Putamen (tissue), 1 donor: ENCODE results near the gene PBX1.

Experiments used
- DNase-seq: peaks from one replicate; pipeline ENCODE4 v3.0.0-alpha.2; 2016; ENCODE audit warnings: low spot score

Gene PBX1

DNA sequence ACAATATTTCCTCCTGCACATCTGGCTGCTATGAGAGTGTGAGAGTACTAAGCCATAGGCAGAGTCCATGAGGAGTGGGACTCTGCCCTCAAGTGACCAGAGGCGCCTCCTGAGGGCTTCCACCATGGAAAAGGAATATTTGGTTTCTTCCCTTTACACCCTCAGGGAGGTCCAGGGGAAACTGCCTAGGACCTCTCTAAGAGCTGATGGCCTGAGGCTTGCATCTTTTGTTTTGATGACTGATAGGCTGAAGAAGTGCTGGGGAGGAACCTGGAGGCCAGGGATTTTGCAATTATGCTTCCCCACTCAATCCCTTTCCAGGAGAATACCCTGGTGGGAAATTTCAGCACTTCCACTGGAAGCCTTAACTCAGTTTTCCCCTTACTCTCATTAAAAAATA lies 111.0 kb downstream of the PBX1 start:
- no peak for DNase-seq

DNA sequence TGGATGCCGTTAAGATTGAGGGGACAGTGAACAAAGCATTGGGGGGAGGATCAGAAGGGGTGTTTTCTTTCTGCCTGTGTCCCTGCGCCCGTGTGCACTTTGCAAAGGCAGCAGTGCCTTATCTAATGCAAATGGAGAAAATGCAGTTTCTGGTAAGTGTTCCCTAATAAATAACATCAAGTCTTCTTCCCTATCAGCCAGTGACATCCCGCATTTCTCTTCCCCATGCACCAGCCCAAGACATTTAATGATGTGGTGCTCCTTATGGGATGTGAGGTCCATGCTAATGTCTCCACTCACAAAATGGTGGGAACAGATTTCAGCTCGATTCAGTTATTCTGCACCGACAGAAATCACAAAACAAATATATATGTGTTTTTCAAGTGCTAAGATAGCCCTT lies 111.8 kb downstream of the PBX1 start:
- DNase-seq, result no peak

DNA sequence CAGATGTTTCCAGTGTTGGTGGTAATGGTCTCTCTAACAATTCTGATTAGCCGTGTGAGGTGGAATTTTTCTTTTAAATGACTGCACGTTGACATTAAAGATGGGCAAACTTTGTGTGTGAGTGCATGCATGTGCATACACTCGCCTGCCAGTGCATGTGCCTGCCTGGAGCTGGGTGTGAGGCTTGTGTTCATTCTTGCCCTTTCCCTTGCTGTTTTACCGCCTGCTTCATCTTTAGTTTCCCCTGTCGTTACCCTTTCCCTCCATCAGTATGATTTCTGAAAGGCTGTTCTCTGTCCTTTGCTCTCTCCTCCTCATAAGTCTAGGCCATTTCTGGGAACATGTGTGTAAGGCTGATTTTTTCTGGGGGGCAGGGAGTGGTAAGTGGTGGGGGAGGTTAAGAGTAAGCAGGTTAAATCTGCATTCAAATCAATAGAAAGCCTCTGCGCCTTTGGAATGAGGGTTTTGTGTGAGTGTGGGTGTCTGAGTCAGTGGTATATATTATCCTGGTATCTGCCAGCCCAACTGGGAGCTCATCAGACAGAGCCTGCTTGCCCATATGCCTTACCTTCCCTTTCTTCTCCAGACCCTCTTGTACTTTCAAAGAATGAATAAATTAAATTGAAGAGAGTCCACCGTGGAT lies 112.5 kb downstream of the PBX1 start:
- no peak for DNase-seq

DNA sequence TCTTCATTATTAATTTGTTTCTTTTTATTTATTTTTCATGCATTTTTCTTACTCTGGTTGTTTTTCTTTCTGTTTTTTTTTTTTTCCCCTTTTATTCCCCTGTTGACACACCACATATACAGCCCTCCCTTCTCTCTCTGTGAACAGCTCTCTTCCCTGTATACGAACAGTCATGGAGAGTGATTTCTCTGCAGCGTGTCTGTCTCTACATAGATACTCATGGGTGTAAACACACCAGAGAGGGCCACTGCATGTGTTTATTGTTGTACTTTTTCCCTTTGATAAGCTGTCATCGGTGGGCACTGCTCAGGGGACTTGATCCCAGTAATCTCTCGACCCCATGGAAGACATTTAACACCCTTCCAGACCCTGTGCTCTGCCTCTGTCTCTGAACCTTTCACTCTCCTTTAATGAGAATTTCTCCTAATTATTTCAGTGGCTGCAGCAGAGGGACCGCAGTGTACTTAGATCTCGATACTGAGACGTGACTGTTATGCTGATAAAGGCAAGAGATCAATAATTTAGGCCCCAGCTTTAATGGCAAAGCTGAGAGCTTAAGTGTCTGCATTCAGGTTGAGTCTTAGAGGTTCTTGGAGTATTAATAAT lies 113.1 kb downstream of the PBX1 start:
- no peak for DNase-seq

DNA sequence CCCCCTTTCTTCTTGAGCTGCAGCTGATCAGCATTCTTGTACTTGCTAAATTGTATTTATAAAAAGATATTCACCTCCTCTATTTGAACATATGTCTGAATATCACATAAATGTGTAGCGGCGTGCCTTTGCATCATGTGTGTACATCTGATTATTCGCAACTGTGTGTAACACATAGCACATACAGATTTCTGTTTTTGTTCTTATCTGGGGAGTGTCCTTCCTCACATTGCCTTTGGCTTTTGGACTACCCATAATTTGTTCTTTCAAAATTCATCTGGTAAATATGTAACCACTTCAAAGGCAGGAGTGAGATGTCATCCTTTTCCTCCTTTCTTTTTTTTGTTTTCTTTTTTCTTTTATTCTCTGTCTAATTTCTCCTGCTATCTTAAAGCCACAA lies 113.6 kb downstream of the PBX1 start:
- no peak for DNase-seq

DNA sequence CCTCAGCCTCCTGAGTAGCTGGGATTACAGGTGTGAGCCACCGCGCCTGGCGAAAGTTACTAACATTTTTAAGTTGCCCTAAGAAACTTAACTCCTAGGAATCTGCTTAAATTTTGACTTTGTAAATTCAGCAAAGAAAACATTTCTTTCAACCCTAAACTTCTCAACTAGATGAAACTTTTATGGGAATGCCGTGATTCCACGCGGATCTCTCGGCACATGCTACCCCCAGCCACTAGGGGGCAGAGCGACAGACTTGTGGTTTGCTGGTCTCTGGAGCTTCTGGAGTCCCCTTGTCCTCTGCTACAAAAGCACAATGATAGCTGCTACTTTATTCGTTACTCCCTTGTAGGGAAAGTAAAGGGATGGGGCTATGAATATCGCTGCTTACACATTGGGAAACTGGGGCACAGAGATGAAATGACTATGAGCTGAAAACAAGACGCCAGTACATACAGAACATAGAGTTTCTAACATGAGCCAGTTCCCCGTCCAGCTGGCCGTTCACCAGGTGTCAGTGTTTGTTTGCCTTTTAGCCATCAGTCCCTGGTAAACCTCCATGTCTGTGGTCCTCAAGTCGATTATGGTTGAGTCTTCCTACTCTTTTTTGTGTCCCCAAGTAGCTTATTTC lies 114.7 kb downstream of the PBX1 start:
- no peak for DNase-seq

DNA sequence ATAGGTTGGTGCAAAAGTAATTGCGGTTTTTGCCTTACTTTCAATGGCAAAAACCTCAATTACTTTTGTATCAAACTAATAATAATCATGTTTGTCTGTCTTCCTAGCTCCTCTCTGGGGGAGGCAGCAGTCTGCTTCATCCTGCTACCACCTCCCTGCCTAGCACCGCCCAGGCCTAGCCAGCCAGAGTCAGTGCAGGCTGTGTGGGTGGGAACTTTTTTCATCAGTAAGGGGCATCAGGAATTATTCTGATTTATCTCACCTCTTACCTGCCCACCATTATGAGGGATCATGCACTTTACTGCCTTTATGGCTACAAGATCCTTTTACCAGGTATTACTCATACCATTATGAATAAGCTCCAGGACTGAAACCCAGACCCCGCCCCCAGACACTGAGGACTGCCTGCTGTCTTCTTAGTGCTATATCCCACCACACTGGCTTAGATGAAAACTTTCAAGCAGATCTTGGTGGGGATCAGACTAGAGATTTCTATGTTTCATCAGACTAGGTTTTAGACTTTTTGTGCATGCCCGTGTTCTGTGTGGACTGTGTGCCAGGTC lies 116.4 kb downstream of the PBX1 start:
- DNase-seq, result no peak

DNA sequence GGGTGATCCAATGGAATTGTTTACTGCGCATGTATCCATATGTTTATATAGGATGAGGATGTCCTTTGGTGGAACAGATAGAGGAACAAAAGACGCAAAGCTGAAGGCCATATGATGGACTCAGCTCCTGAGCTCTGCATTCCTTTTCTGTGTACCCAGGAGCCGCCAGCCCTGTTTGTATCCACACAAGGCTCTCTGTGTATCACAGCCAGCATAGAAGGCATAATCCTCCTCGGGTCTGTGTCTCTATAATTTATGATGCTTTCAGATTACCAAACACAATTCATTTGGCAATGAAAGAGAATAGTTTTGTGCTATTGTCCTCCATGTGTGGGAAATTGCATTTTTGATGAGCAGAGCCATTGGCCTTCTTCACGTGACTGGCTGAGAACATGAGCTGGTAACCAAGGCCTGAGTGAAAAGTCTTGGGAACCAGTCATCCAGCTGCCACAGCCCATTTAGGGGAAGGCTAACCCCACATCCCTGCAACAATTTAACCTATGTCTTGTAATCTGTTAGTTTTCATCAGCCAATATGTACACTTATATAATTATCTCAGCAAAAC lies 119.2 kb downstream of the PBX1 start:
- no peak for DNase-seq

DNA sequence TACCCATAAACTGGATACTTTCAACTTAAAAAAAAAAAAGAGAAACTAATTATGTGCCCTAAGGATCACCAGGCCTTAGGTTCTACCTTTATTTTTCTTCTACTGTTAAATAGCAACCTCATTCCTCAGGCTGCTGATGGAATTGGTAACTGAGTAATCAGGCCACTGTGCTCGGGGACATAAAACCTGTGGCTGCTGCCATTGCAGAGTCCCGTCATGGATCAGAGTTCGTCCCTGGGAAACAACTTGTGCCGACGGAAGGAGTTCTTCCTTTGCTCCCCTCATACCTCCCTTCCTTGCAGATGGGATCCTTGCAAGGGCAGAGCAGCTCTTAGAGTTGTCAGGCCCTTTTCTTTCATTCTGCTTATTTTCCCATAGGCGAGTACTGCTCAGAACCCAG lies 123.6 kb downstream of the PBX1 start:
- DNase-seq, result no peak

DNA sequence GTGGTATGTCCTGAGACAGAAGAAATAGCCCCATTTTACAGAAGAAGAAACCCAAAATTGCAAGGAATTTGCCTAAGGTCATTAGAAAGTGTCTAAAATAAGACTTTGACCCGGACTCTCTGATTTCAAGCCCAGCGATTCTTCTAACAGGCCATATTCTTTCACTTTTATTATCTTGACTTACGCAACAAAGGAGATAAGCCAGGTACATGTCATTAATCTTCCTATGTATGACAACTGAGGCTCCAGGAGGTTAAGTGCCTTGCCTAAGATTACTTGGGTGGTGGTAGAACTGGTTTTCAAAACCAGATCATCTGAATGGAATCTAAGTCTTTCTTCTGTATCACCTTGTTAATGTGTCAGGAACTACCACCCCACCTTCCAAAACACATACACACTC lies 124.3 kb downstream of the PBX1 start:
- DNase-seq, result no peak

DNA sequence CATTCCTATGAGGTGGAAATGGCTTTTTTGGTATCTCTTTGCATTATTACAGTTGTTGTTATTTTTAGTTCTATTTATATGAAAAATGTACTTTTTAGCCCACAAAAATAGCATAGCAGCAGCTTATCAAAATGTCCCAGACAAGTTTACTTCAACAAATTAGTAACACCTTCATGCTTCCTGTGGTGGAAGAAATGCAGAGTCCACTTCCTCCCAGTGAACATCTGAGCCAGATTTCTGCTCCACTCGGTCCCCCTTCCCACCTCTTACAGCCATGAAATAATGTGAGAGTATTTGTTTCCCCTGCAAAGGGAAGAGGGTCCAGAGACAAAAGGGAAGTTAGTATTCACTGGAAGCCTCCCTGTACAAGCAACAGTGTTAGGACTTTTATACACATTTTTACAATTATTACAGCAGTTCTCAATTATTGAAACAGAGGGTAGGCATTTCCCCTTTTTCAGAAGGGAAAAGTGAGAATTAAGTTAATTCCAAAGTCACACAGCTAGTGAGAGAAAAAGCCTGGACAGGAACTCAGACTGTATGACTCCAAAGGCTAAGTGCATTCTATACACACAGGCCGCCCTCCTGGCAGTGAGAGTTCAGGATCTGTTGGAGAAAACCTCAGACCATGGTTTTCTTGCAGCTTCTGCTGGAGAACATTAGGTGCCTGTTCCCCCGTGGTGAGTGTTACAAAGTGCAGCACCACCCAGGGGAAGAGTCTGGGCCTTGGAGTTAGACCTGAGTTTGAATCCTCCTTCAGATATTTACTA lies 126.5 kb downstream of the PBX1 start:
- no peak for DNase-seq

DNA sequence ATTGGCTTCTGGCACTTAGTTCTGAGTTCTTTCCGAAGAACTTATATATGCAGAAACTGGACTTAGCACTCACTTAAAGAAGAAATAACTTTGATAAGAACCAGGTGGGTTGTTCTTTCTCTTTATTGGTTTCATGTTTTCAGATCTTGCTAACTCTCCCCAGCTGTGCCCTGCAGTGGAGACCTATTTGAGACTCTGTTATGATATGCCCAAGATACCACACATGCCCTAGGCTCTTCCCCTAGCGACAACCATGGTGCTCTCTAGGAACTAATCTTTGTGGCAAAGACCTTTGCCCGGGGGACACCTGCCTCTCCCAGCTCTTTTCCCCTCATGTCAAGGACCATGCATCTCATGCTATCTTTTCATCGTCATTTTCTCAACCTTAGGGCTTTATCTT lies 128.8 kb downstream of the PBX1 start:
- DNase-seq, result no peak

DNA sequence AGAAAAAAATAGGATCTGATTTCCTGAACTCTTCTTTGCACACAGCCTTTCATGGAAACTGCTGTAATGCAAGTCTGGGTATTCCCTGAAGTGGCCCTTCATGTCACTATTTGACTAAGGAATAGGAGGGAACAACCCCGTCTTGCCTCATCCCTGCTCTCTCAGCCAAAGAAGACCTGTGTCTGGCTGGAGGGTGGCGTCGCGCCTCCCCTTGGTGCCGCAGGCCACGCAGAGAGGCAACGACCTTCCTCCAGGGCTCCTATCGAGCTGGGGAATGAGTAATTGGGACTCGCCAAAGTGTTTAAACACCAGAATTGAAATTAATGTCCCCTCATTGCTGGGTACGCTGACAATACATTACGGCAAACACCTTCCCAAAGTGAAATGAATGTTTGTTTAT lies 129.8 kb downstream of the PBX1 start:
- DNase-seq, result no peak

DNA sequence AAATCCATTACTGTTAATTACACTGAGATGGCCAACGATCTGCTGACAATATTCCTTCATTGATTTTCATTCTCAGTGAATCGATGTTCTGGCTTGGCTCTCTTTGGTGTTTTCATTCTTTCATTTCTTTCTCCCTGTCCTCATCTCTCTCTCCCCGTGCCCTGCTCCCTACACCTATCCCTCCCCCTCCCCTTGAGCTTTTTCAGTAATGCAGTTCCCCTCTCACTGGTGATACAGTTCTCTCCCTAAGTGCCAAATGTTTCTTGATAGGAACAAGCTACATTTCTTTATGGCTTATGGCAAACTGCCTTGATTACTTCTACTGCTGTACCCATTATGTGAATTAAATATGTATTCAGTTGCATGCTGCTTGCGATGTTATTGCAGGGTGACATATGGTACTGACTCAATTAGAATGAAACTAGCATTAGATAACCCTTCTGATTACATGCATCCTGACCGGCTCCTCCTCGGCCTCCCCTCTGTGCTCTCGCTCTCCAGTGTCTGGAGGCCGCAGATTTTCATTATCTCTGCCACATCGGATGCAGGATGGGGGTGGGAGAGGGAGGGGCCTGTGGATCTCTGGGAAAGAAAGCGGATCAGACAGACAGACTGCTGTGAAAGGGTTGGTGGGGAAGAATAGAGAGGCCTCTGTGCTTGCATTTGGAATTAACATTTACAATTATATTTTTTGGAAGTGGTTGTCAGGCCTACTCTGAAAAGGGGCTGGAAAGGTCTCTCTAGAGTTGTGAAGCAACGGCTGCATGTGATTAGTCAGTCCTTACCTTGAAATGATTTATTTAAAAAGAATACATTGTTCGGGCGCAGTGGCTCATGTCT lies 130.9 kb downstream of the PBX1 start:
- no peak for DNase-seq

DNA sequence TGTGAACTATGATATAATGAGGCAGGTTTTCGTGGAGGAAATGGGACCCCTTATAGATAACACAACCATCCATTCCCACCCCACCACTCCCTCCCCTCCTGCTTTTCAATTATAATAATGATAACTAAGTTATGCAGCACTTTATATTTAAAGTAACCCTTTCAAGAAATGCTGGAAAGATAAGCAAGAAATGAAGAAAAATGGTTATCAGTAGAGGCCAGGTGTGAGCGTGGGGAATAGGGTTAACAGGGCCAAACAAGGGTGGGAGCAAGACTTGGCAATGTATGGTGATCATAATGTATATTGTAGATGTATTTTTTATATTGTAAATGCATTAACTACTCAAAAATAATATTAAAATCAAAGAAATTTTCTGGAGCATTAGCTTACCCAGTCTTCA lies 133.4 kb downstream of the PBX1 start:
- no peak for DNase-seq

DNA sequence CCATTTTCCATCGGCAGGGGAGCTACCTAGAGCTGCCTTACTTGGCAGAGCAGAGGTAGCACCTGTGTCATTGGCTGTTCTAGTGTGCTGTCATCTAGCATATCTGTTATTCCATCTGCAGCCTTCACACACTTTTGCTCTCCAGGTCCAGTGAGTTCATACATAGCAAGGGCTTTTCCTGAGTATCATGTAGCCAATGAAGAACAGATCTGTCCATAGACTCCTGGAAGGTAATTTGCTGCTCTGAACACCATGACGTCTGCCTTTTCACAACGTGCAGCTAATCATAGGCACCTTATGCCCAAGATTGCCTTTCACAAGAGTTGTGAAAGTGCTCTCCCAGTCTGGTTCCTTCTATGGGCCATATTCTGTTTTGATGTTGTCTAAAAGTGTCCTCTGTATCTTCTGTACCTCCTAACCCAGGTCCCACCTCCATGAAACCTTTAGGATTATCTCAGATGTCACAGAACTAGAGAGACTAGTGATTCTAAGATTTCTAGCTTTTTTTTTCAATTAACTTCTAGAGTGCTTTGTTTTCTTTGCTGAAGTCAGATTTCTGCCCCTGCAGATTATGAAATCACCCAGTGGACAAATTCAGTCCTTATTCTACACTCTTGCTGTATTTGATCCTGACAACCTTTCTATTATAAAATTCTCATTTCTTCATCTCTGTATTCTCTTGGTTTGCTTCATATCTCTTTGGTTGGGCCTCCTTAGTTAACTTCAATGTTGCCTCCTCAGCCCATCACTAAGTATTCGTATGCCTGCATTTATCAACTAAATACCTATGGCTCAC lies 134.8 kb downstream of the PBX1 start:
- no peak for DNase-seq

DNA sequence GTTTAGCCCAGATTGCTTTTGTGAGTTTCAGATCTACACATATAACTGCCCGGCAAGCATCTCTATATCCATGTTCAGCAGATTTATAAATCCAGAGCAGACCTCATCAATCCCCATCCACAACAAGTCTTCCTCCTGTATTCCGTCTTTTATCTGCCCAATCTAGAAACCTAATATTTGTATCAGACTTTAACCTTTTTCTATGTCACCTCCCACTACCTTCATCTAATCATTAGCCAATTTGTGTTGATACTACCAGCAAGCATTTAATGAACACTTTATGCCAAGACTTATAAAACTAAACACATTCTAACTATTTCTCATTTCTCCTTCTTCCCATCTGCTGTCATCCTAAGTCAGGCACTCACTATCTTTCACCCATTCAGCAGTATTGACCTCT lies 135.5 kb downstream of the PBX1 start:
- DNase-seq, result no peak

DNA sequence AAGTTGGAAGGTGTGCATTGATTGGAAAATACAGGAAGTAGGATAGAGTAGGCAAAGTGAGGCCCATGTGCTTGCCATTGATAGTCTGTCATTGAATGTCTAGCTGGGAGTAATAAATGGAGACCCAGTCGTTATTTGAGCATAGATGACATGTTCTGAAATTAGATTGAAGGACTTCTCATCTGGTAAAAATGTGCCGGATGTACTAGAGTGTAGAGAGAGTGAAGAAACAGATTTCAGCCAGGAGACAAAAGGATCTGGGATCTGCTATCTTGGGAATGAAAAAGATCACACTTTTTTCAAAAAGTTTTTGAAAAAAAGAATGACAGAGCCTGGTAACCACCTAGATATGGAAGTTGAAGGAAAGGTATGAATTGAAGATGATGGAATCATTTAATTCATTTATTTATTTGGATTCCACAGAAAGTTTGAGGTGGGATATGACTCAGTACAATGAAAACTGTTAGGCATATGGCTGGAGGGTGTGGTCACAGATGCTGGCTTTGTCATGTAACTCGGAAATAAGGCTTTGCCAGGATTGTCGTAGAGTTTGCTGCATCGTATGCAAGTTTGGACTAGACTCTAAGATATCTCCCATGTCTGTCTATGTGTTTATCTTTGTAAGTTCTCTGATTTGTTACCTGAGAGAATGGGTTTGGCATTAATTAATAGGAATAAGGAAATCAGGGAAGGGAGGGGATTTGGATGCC lies 137.1 kb downstream of the PBX1 start:
- no peak for DNase-seq

DNA sequence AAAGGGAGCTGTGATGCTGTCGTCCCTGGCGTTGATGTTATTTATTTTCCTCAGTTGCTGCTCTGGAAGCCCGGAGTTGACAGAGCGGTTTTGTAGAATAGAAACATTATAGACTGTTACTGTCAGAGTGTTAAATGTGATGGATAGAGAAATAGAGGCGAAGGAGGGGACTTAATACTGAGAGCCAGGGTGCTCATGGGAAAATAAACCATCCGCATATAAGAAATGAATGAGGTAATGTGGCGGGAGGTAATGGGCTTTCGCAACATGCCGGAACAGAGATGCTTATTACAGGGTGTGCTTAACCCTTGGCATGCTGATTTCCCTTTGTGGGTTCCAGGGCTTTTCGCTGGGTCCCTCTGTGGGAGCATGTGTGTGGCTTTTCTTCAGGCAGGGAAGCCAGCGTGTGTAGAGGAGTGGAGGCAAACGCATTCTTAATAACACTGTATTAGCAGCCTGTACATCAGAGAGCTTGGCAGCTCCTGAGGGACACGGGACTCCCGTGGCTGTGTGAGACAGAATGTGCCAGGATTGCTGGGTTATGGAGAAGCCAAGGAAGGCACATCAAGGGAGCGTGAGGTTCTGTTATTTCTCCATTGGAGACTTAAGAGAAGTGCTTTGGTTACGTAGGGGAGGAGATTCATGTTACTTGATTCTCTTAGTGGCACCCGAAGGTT lies 141.0 kb downstream of the PBX1 start:
- peak; percentile 40 for DNase-seq
